ENCODE data around the gene CD59.
A peak's percentile ranks its signal among the peaks of the same experiment; 100 is the strongest.
"Not testable (repeated sequence)": the region's sequence is repeated elsewhere in the genome, so short reads cannot be mapped to it uniquely, and the experiment has no call there.

The CD59 gene

DNA sequence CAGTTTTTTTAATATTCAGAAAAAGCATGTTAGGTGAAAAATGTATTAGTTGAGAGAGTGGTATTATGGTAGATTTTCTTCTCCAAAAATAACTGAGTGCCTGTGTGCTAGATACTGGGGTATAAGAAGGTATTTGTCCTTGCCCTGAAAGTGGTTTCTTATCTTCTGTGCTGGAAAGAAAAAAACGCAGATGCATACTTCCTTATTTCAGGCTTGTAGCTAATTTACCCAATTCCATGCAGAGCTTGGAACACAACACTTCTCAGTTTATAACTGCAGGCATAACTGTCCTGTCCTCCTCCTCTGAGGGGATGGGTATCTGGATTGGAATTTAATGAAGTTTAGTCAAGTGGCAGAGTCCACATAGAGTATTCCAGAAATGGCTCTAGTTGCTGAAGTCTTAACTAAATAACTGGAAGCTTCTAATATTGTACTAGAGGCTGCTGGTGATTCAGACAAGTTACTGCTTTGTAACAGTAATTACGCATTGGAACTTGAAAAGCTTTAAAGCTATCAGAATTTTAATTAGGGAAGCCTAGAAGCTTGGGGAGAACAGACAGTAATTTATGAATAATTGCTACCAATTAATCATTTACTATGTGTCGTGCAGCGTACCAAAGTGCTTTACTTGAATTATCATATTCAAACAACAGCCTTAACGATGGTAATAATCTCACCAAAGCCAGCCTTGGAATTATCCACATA lies 22.9 kb downstream of the CD59 start:
- no peak for DNase-seq

DNA sequence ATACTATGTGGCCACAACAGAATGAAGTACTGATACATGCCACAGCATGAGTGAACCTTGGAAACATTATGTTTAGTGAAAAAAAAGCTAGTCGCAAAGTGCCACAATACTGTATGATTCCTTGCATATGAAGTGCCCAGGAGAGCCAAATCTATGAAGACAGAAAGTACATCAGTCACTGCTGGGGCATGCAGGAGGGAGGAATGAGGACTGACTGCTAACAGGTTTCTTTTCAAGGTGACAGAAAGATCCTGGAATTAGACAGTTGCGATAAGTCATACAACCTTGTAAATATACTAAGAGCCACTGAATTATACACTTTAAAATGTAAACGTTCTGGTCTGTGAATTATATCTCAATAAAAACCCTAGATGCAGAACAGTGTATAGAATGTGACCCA lies 23.8 kb downstream of the CD59 start:
- no peak for DNase-seq

DNA sequence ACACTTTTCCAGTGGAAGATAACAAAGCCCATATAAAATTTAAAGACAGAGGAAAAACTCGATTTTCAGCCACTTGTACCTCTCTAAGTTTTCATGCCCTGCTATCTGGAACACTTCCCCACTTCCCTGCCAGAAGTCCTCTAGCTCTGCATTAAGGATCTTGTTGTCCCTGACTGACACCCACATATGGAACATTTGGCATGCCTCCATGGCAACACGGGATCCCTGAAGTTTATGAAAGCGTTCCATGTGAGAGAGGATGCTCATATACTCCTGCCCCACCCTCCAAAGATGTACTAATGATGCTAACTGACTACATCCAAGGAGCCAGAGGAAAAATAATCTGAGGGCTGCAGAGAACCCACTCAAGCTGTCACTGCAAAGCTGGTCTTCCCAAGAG lies 26.8 kb downstream of the CD59 start:
- no peak for DNase-seq

DNA sequence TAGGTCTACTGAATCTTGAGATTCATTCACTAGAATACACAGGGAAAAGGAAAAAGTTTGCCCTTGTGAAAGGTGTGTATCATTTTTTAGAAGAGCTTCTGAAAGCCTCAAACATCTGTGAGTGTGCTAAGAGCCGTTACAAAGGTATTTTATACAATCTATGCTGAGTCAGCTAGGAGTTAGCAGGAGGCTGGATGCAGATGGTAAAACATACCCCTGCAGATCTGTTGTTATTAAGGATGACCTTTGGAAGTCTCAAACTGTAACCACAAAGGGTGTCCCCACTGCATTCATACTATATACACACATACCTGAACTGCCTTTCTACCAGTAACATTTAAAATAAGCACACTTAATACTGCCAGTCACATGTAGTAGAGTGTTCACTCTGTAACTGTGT lies 27.2 kb downstream of the CD59 start:
- DNase-seq: no peak

DNA sequence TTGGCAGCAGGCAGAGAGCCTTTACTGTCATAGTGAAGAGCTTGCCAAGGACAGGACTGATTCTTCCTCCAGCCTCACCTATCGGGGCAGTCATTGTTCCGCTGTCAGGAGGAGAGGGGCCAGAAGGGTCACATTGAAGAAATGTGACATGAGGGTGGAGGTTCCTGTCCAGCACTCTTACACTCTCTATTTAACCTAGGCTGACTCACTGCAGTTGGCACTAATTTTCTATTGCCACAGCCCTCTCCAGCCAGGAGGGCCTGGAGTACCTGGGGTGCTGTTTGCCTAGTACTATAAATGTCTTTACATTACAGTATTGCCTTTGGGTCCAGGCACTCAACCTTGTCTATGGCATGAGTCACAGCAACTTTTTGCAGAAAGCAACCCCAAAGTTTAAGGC lies 28.4 kb downstream of the CD59 start:
- DNase-seq: not testable (repeated sequence)

DNA sequence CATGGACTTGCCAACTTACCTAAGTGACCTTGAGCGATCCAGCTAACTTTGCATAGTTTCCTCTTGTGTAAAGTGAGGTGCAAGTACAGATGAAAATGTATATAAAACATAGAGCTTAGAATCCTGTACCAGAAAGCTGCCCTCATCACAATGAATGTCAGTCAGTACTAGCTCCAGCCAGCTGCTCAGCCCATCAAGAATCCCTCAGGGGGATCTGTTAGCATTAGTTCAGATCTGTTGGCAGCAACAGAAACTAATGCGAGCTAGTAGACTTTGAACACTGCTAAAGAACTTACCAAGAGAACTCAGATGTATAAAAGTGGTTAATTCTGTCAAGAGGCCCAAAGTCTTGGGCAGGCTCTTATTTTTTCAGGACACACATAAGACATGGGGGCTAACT lies 29.3 kb downstream of the CD59 start:
- no peak for DNase-seq

DNA sequence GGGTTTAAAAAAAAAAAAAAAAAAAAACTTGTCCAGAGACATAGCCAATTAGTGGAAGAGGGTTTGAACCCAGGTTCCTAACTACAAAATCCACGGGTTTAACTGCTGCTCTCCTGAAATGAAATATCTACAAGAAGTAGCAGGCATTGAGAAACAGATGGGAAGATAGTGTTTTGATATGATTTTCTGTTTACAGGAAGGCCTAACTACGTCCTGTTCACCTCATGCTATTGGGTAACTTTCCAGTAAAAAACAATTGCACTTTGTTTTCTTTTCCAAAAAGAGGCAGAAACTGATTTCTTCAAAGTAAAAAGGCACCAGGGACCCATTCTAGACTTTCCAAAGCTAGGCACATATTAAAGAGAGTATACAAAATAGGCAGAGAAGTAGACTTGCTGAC lies 29.7 kb downstream of the CD59 start:
- no peak for DNase-seq

DNA sequence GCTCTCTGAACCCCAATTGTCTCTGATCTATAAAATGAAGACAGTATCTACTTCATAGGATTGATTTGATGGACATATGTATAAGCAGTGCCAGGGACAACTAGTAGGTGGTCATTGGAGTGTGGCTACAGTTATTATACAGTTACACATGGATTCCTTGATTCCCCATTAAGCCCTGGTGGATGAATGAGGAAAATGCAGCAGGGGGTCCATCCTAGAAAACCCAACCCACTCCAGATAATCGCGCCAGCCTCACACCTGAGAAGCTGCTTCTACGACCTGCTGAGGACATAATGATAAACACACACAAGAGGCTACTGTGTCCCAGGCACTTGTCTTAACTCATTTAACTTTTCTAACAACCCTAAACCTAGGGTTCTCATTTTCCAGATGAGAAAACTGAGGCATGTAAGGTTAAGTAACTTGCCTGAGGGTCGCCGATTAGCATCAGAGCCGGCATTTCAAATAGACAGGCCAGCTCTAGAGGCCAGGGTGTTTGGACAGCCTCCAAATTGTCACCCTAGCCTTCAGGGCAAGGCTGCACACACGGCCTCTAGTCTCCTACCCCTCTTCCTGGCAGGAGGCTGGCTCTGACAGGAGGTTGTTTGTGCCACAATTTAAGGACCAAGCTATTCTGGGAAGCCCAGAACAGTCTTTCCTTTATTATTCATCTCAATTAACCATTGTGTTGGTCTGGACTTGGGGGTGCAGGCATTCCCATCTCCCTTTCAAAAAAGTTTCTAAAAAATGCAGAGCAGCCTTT lies 31.8 kb downstream of the CD59 start:
- no peak for DNase-seq

DNA sequence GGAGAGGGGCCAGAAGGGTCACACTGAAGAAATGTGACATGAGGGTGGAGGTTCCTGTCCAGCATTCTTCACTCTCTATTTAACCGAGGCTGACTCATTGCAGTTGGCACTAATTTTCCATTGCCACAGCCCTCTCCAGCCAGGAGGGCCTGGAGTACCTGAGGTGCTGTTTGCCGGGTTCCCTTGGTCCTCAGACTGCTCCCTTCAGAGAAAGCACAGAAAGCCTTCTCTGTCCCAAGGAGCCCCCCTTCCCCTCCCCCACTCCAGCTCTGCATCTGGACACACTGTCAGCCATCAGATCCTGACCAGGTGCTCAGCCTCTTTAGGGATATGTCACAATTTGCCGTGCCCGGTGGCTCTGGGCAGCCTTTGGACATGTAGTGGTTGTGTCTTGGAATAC lies 32.4 kb downstream of the CD59 start:
- DNase-seq: no peak

DNA sequence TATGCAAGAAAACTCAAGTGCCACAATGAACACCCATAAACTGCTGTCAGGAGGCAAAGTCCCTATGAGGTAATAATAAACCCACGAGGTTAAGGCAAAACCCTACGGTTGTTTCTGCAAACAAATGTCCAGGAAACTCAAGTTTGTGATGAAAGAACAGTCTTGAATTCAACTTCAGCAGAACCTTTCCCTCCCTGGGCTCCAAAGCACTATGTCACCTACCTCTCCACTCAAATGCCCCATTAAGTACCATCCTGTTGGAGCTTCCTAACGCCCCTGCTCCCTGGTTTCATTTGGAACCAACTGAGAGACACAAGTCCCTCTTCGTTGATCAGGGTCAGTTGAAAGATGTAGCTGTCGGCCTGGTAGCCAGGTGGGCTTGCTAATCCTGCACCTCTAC lies 33.0 kb downstream of the CD59 start:
- DNase-seq: peak in 1 of 2 donors; percentile 63

DNA sequence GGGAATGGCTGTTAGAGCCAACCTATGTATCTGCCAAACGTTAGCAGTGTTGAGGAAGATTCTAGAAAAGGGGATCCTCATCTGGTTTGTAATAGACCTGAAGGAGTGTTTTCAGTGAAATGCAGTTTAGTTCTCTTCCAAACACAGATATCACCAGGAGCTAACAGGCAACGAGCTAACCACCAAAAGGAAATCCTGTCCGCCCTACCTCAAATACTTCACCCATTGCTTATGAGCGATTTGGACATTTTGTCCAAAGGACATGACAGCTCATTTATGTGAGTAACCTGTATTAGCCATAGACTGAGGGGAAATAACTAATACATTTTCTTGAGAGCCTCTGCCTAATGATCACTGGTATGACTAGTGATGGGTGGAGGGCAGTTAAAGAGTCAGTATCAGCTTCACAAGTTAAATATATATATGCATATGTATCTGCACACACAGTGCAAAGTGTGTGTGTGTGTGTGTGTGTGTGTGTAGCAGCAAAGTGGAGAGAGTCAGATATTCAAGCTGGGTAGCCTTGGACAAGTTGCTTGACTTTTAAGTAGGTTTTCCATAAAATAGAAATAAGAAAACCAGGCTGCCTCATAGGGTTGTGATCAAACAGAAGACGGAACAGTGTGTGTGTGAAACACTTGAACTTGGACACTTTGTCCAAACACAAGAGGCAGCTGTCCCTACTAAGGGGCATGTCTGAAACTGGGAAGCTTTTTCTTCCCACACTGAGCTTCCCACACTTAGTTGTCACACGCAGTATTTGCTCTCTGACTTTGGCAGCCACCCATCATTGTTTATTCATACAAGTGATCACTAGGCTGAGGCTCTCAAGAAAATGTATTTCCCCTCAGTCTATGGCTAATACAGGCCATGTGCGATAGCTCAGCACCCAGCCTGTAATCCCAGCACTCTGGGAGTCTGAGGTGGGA lies 34.7 kb downstream of the CD59 start:
- peak; percentile 25 to 77 for DNase-seq

DNA sequence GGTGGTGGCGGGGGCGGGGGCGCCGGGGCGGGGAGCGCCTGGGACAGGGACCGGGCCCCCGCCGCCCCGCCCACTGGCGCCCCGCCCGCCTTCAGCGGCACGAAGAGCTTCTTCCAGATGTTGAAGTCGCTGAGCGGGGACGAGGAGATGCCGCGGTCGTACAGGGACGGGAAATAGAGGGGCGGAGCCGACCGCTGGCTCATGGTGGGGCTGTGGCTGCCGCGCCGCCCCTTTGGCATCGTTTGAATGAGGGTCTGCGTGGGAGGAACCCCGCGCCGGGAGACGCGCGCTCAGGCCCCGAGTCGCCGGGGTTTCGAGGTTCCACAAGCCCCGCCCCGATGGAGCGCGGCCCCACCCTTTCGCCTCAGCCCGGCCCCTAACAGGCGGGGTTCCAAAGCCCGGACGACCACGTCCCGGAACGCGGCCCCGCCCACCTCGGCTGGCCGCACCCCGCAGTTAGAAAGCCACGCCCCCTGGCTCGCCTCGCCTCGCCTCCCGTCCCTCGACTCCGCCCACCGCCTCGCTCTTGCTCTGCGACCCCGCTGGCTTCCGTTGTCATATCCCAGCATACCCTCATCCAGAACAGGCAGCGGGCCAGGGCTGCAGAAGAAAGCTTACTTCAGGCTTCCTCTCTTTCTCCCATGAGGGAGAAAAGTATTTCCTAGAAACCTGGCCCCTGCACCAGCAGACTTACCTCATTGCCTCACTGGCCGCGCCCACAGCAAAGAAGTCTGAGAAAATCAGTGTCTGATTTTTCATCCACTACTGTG lies 35.5 kb downstream of the CD59 start, which contains the start of gene C11orf91:
C11orf91 (minus strand) TSS at position 325 of the 770 bp plus-strand sequence; CDS start at position 239, 86 bp downstream.
- DNase-seq: peak; percentile 78 to 97

DNA sequence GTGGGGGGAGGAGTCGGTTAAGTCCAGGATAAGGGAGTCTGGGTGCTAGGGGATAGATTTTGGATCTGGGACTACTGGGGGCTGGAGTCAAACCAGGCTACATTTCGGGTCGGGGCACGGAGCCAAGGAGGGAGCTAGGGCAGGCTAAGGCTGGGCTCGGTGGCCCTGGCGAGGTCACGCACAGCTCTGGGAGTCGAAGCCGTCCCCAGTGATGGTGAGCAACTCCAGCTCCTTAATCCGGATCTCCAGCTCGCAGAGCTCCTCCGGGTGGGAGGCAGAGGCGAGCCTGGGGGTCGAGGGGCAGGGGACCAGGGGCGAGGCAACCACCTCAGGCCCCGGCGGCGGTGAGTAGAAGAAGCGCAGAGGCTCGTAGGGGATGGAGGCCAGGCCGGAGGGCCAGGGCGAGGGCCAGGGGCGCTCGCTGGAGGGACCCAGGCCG lies 36.1 kb downstream of the CD59 start:
- no peak for DNase-seq

DNA sequence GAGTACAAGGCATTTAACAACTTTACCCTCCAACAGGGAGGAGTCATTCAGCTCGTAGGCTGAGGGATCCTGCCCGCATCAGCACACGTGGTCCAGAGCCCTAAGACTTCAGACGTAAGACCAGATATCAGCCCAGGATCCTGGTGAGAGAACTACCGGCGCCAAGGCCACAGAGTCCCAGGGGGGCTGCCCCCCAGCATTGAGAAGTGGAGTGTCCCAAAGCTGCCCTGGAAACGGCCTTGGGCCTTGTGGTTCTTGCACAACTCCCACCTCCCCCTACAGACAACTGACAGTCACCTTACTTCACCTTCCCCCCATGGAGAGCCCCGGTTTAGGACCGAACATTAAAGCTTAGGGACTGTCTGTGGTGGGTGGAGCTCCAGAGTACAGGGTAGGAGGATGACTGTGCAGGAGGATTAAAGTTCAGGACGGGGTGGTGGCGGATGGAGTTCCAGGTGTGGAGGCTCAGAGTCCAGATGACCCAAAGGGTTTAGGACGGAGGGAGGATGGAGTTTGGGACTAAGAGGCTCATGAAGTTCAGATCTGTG lies 36.6 kb downstream of the CD59 start:
- no peak for DNase-seq

DNA sequence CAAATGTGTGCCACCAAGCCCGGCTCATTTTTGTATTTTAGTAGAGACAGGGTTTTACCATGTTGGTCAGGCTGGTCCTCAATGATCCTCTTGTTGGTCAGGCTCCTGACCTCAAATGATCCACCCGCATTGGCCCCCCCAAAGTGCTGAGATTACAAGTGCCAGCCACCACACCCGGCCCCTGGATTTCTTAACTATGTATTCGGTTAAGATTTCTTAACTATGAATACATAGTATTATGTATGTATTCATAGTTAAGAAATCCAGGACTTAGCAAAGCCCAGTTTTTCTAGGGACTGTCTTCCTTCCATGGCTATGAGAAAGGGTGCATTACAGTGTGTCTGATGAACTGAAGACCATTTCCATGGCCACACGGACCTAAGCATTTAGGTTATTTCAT lies 37.3 kb downstream of the CD59 start:
- no peak for DNase-seq

DNA sequence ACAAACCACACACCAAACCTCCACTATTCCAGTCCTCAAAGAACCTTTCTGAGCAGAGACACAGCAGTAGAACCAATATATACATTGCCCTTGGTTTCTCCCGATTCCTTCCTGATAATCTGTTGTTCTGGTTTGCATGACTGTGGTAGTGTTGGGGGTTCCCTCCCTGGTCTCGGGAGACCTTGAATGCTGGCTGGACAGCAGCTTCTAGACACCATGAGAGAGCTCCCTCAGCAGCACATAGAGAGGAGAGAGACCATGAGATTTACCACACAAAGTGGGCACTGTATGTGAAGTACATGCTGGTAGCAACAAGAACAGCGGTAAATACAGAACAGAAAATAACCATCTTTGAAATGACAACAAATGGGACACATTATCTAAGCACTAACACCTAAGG lies 38.2 kb downstream of the CD59 start:
- no peak for DNase-seq

DNA sequence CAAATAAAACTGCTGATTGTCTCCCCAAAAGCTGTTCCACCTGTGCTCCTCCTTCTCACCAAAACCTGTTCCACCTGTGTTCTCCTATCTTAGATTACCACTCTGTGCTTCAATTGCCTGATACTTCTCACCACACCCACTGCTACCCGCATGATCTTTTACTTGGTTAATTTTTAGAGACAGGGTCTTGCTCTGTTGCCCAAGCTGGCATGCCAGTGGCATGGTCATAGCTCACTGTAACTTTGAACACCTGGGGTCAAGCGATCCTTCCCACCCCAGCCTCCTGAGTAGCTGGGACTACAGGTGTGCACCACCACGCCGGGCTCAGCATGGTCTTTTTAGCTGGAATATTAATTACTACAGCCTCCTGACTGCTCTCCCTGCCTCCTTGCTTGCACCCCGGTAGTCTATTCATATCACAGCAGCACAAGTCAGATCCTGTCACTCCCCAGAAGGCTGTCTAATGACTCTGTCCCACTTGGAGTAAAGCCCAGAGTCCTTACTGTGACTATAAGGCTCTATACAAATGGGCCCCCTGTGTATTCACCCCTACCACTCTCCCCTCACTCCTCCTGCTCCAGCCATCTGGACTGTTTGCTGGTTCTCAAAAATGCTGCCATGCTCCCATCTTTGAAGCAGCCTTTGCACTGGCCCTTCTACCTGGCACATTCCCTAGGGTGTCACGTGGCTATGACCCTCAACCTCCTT lies 39.1 kb downstream of the CD59 start:
- no peak for DNase-seq

DNA sequence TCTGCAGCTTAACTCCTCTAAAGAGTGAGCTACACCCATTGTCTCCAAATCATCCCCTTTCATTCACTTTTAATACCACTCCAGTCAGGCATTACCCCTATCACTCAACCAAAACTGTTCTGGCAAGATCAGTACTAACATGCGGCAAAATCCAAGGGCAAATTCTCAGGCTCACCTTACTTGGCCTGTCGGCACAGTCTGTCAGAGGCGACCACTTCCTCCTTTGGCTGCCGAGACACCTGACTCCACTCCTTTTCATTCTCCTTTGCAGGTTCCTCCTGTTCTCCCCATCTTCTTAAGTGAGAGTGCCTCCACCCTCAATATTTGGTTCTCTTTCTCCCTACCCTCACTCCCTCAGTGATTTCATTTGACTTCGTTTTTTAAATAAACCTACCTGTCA lies 39.8 kb downstream of the CD59 start:
- no peak for DNase-seq

DNA sequence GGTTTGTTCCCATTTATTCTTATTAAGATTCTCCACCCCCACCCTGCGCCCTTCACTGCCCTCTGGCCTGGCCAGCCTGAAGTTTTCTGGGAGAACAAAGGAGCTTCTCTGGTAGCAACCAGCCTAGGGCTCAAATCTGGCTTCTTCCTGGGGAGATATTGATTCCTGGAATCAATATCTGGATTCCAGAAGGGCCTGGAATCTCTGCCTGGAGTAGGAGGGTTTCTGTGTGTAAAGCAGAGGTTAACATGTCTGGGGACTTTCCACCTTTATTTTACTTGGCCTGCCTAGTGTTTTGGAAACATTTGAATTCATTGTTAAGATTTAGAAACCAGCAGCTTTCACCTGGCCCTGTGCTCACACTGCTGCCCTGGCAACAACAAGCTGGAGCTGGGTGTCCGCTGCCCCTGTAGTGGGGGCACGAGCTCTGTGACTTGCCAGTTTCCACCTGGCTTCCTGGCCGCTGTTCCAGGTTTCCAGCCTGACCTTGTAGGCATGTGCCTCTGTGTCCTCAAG lies 41.1 kb downstream of the CD59 start:
- no peak for DNase-seq

DNA sequence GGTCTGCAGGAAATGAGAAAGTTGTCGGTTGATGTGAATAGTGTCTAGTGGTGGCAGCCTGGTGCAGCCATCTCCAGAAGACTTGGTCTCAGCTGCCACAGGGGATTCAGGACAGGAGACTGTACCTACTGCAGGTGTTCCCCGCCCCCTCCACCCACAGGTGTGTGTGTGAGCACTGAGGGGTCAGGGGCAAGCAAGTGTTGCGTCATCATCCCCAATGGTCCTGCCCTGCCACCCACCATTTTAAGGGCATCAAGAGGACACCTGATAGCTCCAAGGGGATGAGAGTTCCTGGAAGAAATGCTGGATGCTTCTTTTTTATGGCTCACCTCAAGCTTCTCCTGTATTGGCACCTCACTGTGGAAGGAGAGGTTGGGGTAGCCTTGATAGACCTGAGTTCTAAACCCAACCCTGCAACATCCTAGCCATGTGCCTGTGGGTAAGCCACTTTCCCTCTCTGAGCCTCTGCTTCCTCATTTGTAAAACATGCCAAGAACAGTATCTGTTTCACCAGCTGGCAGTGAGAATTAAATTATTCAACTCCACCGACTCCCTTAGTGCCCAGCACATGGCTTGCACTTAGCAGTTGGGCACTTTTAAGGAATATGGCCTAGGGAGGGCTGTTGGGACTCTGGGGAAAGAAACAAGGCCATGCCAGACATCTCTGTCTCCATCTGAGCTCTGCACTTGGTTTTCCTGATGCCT lies 41.7 kb downstream of the CD59 start:
- peak; percentile 10 to 28 for DNase-seq

DNA sequence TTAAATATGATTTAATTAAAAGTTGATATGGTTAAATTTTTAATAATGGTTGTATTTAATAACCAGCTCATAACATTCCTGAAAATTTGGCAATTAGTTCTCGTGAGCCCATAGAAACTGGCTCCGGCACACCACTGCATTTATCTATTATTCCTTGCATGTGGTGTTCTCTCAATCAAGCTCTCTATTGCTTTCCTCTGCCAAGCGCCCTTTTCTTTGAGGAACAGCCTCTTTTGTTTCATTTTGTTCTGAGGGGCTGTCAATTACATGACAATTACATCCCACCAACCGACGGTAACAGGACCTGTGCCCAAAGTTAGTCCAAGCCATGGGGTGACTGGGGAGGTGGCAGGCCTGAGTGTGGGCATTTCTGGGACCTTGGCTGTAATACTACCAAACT lies 43.7 kb downstream of the CD59 start:
- no peak for DNase-seq
